GM12873 (cell line): Measurements from ENCODE around the gene KCNE1.

Experiments
- CTCF ChIP-seq: IDR thresholded peaks from 2 replicates; pipeline ENCODE4 v1.5.1; 2012; ENCODE audit warnings: low read depth, mild to moderate bottlenecking, moderate library complexity, low read length, control low read depth; ENCODE audit not compliant: insufficient read depth; ENCODE audit errors: missing control alignments

Gene KCNE1

GRCh38 chr21:34511787-34512455 is at the start of gene KCNE1:
KCNE1 (minus strand) TSS chr21:34512210; CDS start chr21:34449634, 62,576 bp downstream.
- no peak for TF ChIP-seq CTCF

- no peak for TF ChIP-seq CTCF
These were observed 49.8 kb upstream of the KCNE1 start for GRCh38 chr21:34561806-34562205.

- no peak for TF ChIP-seq CTCF
These were observed 48.6 kb upstream of the KCNE1 start for GRCh38 chr21:34560609-34561008.

GRCh38 chr21:34560021-34560420 is 48.0 kb upstream of the KCNE1 start:
- TF ChIP-seq CTCF, result no peak

- no peak for TF ChIP-seq CTCF
These were observed 47.1 kb upstream of the KCNE1 start for GRCh38 chr21:34559089-34559631.

- TF ChIP-seq CTCF, result no peak
These were observed 46.2 kb upstream of the KCNE1 start for GRCh38 chr21:34558166-34558565.

- no peak for TF ChIP-seq CTCF
These were observed 45.3 kb upstream of the KCNE1 start for GRCh38 chr21:34557261-34557660.
